ENCODE results near the gene BIRC5.

- TF ChIP-seq POLR2A (IDR thresholded peaks at IDR 0.05) (no peak), CTCF (IDR thresholded peaks at IDR 0.05) (no peak)
These were observed 44.9 kb upstream of the BIRC5 start for GRCh38 chr17:78168903-78169793.
